T-helper 2 cell (primary cell): Measurements from ENCODE around the gene CBR1.

Experiments
- DNase-seq, 5 experiments: peaks; one replicate each; pipeline versions ENCODE4 v3.0.0 to v3.0.0-alpha.2; 2012 to 2022

The CBR1 gene

GRCh38 chr21:36120304-36120888 is 50.6 kb downstream of the CBR1 start:
- DNase-seq: no peak
